Hepatocyte (in vitro differentiated cells): ENCODE data around the gene TOMM6.

Source experiments
- EZH2 ChIP-seq: fragments of 200-600 bp; sonication (generic); IDR thresholded peaks from 2 replicates; pipeline ENCODE4 v1.6.1; 2016; ENCODE audit warnings: antibody characterized with exemption, mild to moderate bottlenecking, borderline replicate concordance
- EZH2phosphoT487 ChIP-seq: fragments of 200-600 bp; sonication (generic); IDR thresholded peaks from one replicate; pipeline ENCODE4 v1.6.1; 2018; ENCODE audit warnings: antibody characterized with exemption, mild to moderate bottlenecking, low read depth, moderate library complexity; ENCODE audit not compliant: unreplicated experiment, severe bottlenecking
- TF ChIP-seq, protein P1 (sequence below): fragments of 200-600 bp; sonication (generic); IDR thresholded peaks from 2 replicates; pipeline ENCODE4 v1.5.1; 2016; ENCODE audit warnings: antibody characterized with exemption, mild to moderate bottlenecking; ENCODE audit not compliant: poor library complexity

DNA sequence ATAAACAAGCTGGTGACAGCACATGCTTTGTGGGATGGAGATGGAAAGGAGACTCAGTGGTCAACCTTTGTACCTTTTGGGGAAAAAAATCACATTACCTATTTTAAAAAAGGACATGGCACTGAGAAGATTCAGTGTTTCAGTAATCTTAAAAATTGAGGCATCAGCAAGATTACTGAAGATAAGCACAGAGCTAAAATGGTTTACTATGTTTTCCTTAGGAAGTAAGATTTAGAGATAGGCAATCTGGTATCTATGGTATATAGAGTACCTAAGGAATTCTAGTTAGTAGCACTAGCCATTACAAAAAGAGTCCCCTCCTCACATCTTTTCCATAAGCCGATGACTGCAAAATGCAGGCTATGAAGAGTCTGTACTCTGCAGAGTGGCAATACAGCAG is 35.7 kb downstream of the TOMM6 start:
- TF ChIP-seq, protein P1, sequence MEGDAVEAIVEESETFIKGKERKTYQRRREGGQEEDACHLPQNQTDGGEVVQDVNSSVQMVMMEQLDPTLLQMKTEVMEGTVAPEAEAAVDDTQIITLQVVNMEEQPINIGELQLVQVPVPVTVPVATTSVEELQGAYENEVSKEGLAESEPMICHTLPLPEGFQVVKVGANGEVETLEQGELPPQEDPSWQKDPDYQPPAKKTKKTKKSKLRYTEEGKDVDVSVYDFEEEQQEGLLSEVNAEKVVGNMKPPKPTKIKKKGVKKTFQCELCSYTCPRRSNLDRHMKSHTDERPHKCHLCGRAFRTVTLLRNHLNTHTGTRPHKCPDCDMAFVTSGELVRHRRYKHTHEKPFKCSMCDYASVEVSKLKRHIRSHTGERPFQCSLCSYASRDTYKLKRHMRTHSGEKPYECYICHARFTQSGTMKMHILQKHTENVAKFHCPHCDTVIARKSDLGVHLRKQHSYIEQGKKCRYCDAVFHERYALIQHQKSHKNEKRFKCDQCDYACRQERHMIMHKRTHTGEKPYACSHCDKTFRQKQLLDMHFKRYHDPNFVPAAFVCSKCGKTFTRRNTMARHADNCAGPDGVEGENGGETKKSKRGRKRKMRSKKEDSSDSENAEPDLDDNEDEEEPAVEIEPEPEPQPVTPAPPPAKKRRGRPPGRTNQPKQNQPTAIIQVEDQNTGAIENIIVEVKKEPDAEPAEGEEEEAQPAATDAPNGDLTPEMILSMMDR: no peak
- no peak for TF ChIP-seq EZH2phosphoT487
- no peak for TF ChIP-seq EZH2
